Measurements from ENCODE around the gene RASA2. TPM values are rescaled to one million over a fixed set of nuclear protein-coding genes. Genes with fewer than 3 reads are reported as not detected.

Gene RASA2
- total RNA-seq, 4 donors from 2014 or later: 10.6 to 15.5 (median 14.8) TPM

- Histone ChIP-seq H3K36me3 (peaks cover 0 to 86% of the 10 kb centered on the region in 2 donors), H3K9me3 (no peaks in the 10 kb centered on the region), H3K4me3 (peak overlapping the region in 1 of 2 donors; percentile 21), H3K27me3 (no peaks in the 10 kb centered on the region), H3K27ac (no peak overlapping the region), H3K4me1 (peaks cover 0 to 7% (median 0%) of the 10 kb centered on the region in 3 donors)
- TF ChIP-seq, protein P1, sequence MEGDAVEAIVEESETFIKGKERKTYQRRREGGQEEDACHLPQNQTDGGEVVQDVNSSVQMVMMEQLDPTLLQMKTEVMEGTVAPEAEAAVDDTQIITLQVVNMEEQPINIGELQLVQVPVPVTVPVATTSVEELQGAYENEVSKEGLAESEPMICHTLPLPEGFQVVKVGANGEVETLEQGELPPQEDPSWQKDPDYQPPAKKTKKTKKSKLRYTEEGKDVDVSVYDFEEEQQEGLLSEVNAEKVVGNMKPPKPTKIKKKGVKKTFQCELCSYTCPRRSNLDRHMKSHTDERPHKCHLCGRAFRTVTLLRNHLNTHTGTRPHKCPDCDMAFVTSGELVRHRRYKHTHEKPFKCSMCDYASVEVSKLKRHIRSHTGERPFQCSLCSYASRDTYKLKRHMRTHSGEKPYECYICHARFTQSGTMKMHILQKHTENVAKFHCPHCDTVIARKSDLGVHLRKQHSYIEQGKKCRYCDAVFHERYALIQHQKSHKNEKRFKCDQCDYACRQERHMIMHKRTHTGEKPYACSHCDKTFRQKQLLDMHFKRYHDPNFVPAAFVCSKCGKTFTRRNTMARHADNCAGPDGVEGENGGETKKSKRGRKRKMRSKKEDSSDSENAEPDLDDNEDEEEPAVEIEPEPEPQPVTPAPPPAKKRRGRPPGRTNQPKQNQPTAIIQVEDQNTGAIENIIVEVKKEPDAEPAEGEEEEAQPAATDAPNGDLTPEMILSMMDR (IDR thresholded peaks at IDR 0.05): peak; percentile 19 to 54 (median 34)
- no peak for TF ChIP-seq EP300 (IDR thresholded peaks at IDR 0.05)
- no peak for TF ChIP-seq POLR2AphosphoS5 (IDR thresholded peaks at IDR 0.05)
- no peak for TF ChIP-seq POLR2A (IDR thresholded peaks at IDR 0.05)
- WGBS, 2 donors (ENCODE audit: low coverage in 1 of 2): 78 to 80% methylated on average over 8 to 11 of the region's 13 CpGs
- no peak for ATAC-seq
These were observed 89.3 kb downstream of the RASA2 start for GRCh38 chr3:141575879-141576743.

- H3K9me3 ChIP-seq: no peaks in the 10 kb centered on the region
- WGBS, 2 donors (ENCODE audit: low coverage in 1 of 2): 100% methylated on average over 1 of the region's 1 CpG
- TF ChIP-seq, protein P1 (IDR thresholded peaks at IDR 0.05): no peak
- TF ChIP-seq POLR2AphosphoS5 (IDR thresholded peaks at IDR 0.05): no peak
- no peak for TF ChIP-seq EP300 (IDR thresholded peaks at IDR 0.05)
- TF ChIP-seq POLR2A (IDR thresholded peaks at IDR 0.05): no peak
- peaks cover 0 to 86% of the 10 kb centered on the region in 2 donors for H3K36me3 ChIP-seq
- H3K4me1 ChIP-seq: peaks cover 0 to 7% (median 0%) of the 10 kb centered on the region in 3 donors
- ATAC-seq: no peak
- H3K27me3 ChIP-seq: no peaks in the 10 kb centered on the region
- no peak overlapping the region for H3K27ac ChIP-seq
- no peak overlapping the region for H3K4me3 ChIP-seq
These were observed 89.9 kb downstream of the RASA2 start for GRCh38 chr3:141576744-141577052.

DNA sequence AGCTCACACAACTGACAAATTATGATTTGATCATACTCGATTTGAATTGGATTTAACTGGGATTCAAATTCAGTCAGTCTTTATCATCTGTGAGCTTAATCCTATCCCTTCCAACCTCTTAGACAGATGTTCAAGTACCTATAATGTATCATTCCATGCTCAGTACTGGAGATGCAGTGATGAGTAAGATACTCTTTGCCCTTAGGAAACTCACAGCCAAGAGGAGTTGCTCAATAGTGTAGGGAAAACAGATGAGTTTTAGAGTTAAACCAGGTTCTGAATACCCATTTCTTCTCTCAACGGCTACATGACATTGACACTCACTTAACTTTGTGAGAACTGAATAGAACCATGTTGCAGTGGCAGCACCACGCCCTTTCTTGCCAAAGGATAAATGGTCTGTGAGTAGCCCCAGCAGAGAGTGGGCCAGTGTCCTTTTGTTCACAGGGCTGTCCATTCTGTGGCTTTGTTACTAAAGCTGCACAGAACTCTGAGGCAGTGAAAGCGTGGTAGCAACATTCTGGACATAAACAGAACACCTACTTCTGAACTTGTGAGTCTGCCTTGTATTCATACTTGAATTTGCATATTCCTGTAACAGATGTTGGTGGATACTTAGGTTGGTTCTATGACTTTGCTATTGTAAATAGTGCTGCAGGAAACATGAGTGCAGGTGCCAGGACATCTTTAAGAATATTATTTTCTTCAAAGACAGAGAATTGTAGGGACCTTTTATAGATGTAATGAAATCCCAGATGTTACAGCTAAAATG, 91.6 kb downstream of the RASA2 start:
- no peak for ATAC-seq
- H3K27ac ChIP-seq: no peak overlapping the region
- H3K36me3 ChIP-seq: peaks cover 0 to 76% of the 10 kb centered on the region in 2 donors

DNA sequence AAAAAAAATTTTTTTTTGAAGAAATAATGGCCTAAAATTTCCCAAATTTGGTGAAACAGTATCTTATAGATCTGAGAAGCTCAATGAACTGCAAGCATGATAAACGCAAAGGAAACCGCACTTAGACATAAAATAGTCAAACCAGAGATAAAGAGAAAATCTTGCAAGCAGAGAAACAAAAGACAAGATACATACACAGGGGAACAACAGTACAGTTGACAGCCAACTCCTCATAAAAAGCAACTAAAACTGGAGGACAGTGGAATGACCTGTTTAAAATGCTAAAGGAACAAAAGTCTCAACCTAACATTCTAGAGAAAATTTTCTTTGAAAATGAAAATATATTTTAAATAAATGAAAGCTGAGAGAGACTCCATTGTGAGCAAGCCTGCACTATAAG, 107.5 kb downstream of the RASA2 start:
- 93 to 100% methylated on average over 2 of the region's 2 CpGs for WGBS, 2 donors (ENCODE audit: low coverage in 1 of 2)
- ATAC-seq: no peak

More for the DNA sequence above, 91.6 kb downstream of the RASA2 start:
- Histone ChIP-seq H3K4me1 (peaks cover 0 to 7% (median 0%) of the 10 kb centered on the region in 3 donors), H3K4me3 (no peak overlapping the region), H3K9me3 (no peaks in the 10 kb centered on the region), H3K27me3 (no peaks in the 10 kb centered on the region)
- 84 to 86% methylated on average over 4 of the region's 4 CpGs for WGBS, 2 donors (ENCODE audit: low coverage in 1 of 2)
- TF ChIP-seq, protein P1 (IDR thresholded peaks at IDR 0.05): no peak
- TF ChIP-seq POLR2A (IDR thresholded peaks at IDR 0.05): no peak
- no peak for TF ChIP-seq POLR2AphosphoS5 (IDR thresholded peaks at IDR 0.05)
- TF ChIP-seq EP300 (IDR thresholded peaks at IDR 0.05): no peak

More for the DNA sequence above, 107.5 kb downstream of the RASA2 start:
- H3K9me3 ChIP-seq: no peaks in the 10 kb centered on the region
- H3K4me1 ChIP-seq: no peaks in the 10 kb centered on the region
- no peak overlapping the region for H3K4me3 ChIP-seq
- peaks cover 0 to 68% of the 10 kb centered on the region in 2 donors for H3K36me3 ChIP-seq
- no peak overlapping the region for H3K27ac ChIP-seq
- H3K27me3 ChIP-seq: no peaks in the 10 kb centered on the region
- TF ChIP-seq POLR2AphosphoS5 (IDR thresholded peaks at IDR 0.05): no peak
- TF ChIP-seq EP300 (IDR thresholded peaks at IDR 0.05): no peak
- no peak for TF ChIP-seq POLR2A (IDR thresholded peaks at IDR 0.05)
- TF ChIP-seq, protein P1 (IDR thresholded peaks at IDR 0.05): no peak
